PC-9 (cell line): Measurements from ENCODE around the gene LGI2.
"Not testable (repeated sequence)": the region's sequence is repeated elsewhere in the genome, so short reads cannot be mapped to it uniquely, and the experiment has no call there.

Experiments used
- CTCF ChIP-seq: fragments of 200-600 bp; sonication (generic); conservative IDR thresholded peaks from 2 replicates; pipeline ENCODE4 v1.6.1; 2017; ENCODE audit warnings: mixed run types, antibody characterized with exemption, mild to moderate bottlenecking, moderate library complexity
- EZH2 ChIP-seq: fragments of 200-600 bp; sonication (generic); IDR thresholded peaks from 2 replicates; pipeline ENCODE4 v1.8.0; 2017; ENCODE audit warnings: antibody characterized with exemption, low read depth

GRCh38 chr4:25014662-25014983 lies 16.1 kb downstream of the LGI2 start:
- TF ChIP-seq CTCF, EZH2: not testable (repeated sequence)
